ENCODE data around the gene RALGAPB.

The RALGAPB gene

GRCh38 chr20:38550274-38550673, 77.6 kb downstream of the RALGAPB start:
- DNase-seq = no peak

- no peak for DNase-seq
These were observed 78.5 kb downstream of the RALGAPB start for GRCh38 chr20:38551056-38551626.

- no peak for DNase-seq
These were observed 82.3 kb downstream of the RALGAPB start for GRCh38 chr20:38554986-38555385.

GRCh38 chr20:38555395-38555794, 82.8 kb downstream of the RALGAPB start:
- no peak for DNase-seq

GRCh38 chr20:38557174-38557573, 84.5 kb downstream of the RALGAPB start:
- no peak for DNase-seq

- no peak for DNase-seq
These were observed 86.1 kb downstream of the RALGAPB start for GRCh38 chr20:38558596-38559360.

GRCh38 chr20:38559764-38560163, 87.1 kb downstream of the RALGAPB start:
- no peak for DNase-seq

- no peak for DNase-seq
These were observed 91.3 kb downstream of the RALGAPB start for GRCh38 chr20:38563802-38564431.

- DNase-seq = no peak
These were observed 92.0 kb downstream of the RALGAPB start for GRCh38 chr20:38564680-38565079.

GRCh38 chr20:38566036-38566598, 93.5 kb downstream of the RALGAPB start:
- no peak for DNase-seq

- DNase-seq = peak; percentile 62 to 84 (median 72)
These were observed 97.3 kb downstream of the RALGAPB start for GRCh38 chr20:38569747-38570525.

- DNase-seq = peak in 3 of 4 experiments; percentile 25 to 45 (median 25)
These were observed 100.8 kb downstream of the RALGAPB start for GRCh38 chr20:38573413-38573812.

- DNase-seq = no peak
These were observed 106.7 kb downstream of the RALGAPB start for GRCh38 chr20:38579219-38579910.

GRCh38 chr20:38579921-38580320, 107.3 kb downstream of the RALGAPB start:
- DNase-seq = no peak

GRCh38 chr20:38581013-38581412, 108.4 kb downstream of the RALGAPB start, which contains the start of gene ADIG:
Gene ADIG (plus strand): TSS chr20:38581197. CDS start chr20:38581251, 54 bp downstream.
- DNase-seq = no peak

- DNase-seq = peak in 2 of 4 experiments; percentile 8 to 24
These were observed 109.3 kb downstream of the RALGAPB start for GRCh38 chr20:38581830-38582358.

- DNase-seq = no peak
These were observed 110.7 kb downstream of the RALGAPB start for GRCh38 chr20:38583306-38583705.

GRCh38 chr20:38584099-38584763, 111.6 kb downstream of the RALGAPB start:
- DNase-seq = no peak

- no peak for DNase-seq
These were observed 112.9 kb downstream of the RALGAPB start for GRCh38 chr20:38585404-38586180.

- DNase-seq = no peak
These were observed 113.5 kb downstream of the RALGAPB start for GRCh38 chr20:38586181-38586525.
